ENCODE measurements around the gene SOX18. TPM values are rescaled to one million over a fixed set of nuclear protein-coding genes. Genes with fewer than 3 reads are reported as not detected.
"Not testable (repeated sequence)": the region's sequence is repeated elsewhere in the genome, so short reads cannot be mapped to it uniquely, and the experiment has no call there.

The SOX18 gene
- total RNA-seq = not detected

GRCh38 chr20:64049060-64049877 lies at the start of gene SOX18:
Gene SOX18 (minus strand): TSS chr20:64049639. CDS start chr20:64049516, 123 bp downstream.
- H3K36me3 Mint-ChIP-seq = no peaks in the 10 kb centered on the region
- intact Hi-C loops (cut with micrococcal nuclease) = no loop called here
- no peak within 1 kb of the TSS for H3K4me3 Mint-ChIP-seq
- no peak within 1 kb of the TSS for H3K27ac Mint-ChIP-seq
- peaks cover 50% of the 10 kb centered on the region for H3K27me3 Mint-ChIP-seq
- ChIA-PET POLR2A (no interaction called here), CTCF (interaction anchor here (0.8 to 1.0 kb wide), 3 partner anchors 8 to 11 kb away, joined by 3 to 5 read pairs (median 3); no protein-coding TSS in a partner anchor)
- H3K4me1 Mint-ChIP-seq (ENCODE audit: low read depth) = peaks cover 2% of the 10 kb centered on the region
- peak; percentile 54 for DNase-seq
- H3K9me3 Mint-ChIP-seq = no peaks in the 10 kb centered on the region

GRCh38 chr20:64098471-64099013 lies 49.1 kb upstream of the SOX18 start:
- intact Hi-C loops (cut with micrococcal nuclease) = no loop called here
- POLR2A ChIA-PET = no interaction called here

GRCh38 chr20:64096535-64096934 lies 47.1 kb upstream of the SOX18 start:
- Mint-ChIP-seq H3K36me3 (no peaks in the 10 kb centered on the region), H3K4me1 (ENCODE audit: low read depth) (peaks cover 7% of the 10 kb centered on the region), H3K27ac (no peak overlapping the region), H3K9me3 (no peaks in the 10 kb centered on the region), H3K4me3 (no peak overlapping the region), H3K27me3 (peaks cover 7% of the 10 kb centered on the region)
- no peak for DNase-seq
- ChIA-PET POLR2A (no interaction called here), CTCF (interaction anchor here (1.6 kb wide), 1 partner anchor 13 kb away, joined by 5 read pairs; the partner anchor contains the start of gene LKAAEAR1)
- intact Hi-C loops (cut with micrococcal nuclease) = no loop called here

More at GRCh38 chr20:64098471-64099013, 49.1 kb upstream of the SOX18 start:
- no peaks in the 10 kb centered on the region for H3K9me3 Mint-ChIP-seq
- peaks cover 7% of the 10 kb centered on the region for H3K4me1 Mint-ChIP-seq (ENCODE audit: low read depth)
- no peak overlapping the region for H3K27ac Mint-ChIP-seq
- CTCF ChIA-PET = interaction anchor here (1.6 kb wide), 1 partner anchor 15 kb away, joined by 5 read pairs; no protein-coding TSS in a partner anchor
- H3K36me3 Mint-ChIP-seq = no peaks in the 10 kb centered on the region
- H3K4me3 Mint-ChIP-seq = no peak overlapping the region
- H3K27me3 Mint-ChIP-seq = peaks cover 15% of the 10 kb centered on the region
- DNase-seq = no peak

GRCh38 chr20:64095927-64096326 lies 46.5 kb upstream of the SOX18 start:
- ChIA-PET CTCF (interaction anchor here (1.3 to 1.6 kb wide), 2 partner anchors 13 to 24 kb away, joined by 4 to 5 read pairs; partner anchors contain the start of gene LKAAEAR1), POLR2A (no interaction called here)
- intact Hi-C loops (cut with micrococcal nuclease) = no loop called here
- Mint-ChIP-seq H3K4me1 (ENCODE audit: low read depth) (peaks cover 3% of the 10 kb centered on the region), H3K27me3 (peaks cover 1% of the 10 kb centered on the region), H3K27ac (no peak overlapping the region), H3K9me3 (no peaks in the 10 kb centered on the region), H3K36me3 (no peaks in the 10 kb centered on the region), H3K4me3 (no peak overlapping the region)
- DNase-seq = peak; percentile 42

GRCh38 chr20:64095455-64095854 lies 46.0 kb upstream of the SOX18 start:
- Mint-ChIP-seq H3K27me3 (no peaks in the 10 kb centered on the region), H3K4me3 (no peak overlapping the region), H3K27ac (no peak overlapping the region), H3K9me3 (no peaks in the 10 kb centered on the region), H3K4me1 (ENCODE audit: low read depth) (peaks cover under 1% of the 10 kb centered on the region), H3K36me3 (no peaks in the 10 kb centered on the region)
- ChIA-PET POLR2A (no interaction called here), CTCF (interaction anchor here (1.3 to 1.6 kb wide), 2 partner anchors 12 to 25 kb away, joined by 4 to 5 read pairs; partner anchors contain the start of gene LKAAEAR1)
- intact Hi-C loops (cut with micrococcal nuclease) = no loop called here
- no peak for DNase-seq

GRCh38 chr20:64093013-64093503 lies 43.6 kb upstream of the SOX18 start:
- Mint-ChIP-seq H3K9me3 (peaks cover 3% of the 10 kb centered on the region), H3K4me1 (ENCODE audit: low read depth) (no peaks in the 10 kb centered on the region), H3K36me3 (no peaks in the 10 kb centered on the region), H3K4me3 (no peak overlapping the region), H3K27me3 (no peaks in the 10 kb centered on the region), H3K27ac (no peak overlapping the region)
- DNase-seq = no peak
- intact Hi-C loops (cut with micrococcal nuclease) = no loop called here
- ChIA-PET POLR2A (no interaction called here), CTCF (no interaction called here)

- DNase-seq = no peak
- no peaks in the 10 kb centered on the region for H3K27me3 Mint-ChIP-seq
- no peaks in the 10 kb centered on the region for H3K36me3 Mint-ChIP-seq
- H3K9me3 Mint-ChIP-seq = peaks cover 9% of the 10 kb centered on the region
- H3K27ac Mint-ChIP-seq = no peak overlapping the region
- ChIA-PET CTCF (interaction anchor here (1.0 to 1.1 kb wide), 2 partner anchors 10 to 451 kb away, joined by 3 read pairs; no protein-coding TSS in a partner anchor), POLR2A (no interaction called here)
- intact Hi-C loops (cut with micrococcal nuclease) = no loop called here
- no peak overlapping the region for H3K4me3 Mint-ChIP-seq
- no peaks in the 10 kb centered on the region for H3K4me1 Mint-ChIP-seq (ENCODE audit: low read depth)
Observed at GRCh38 chr20:64092258-64093012, 43.0 kb upstream of the SOX18 start.

GRCh38 chr20:64091770-64092169 lies 42.3 kb upstream of the SOX18 start:
- no peak overlapping the region for H3K27ac Mint-ChIP-seq
- no peaks in the 10 kb centered on the region for H3K27me3 Mint-ChIP-seq
- H3K4me1 Mint-ChIP-seq (ENCODE audit: low read depth) = no peaks in the 10 kb centered on the region
- no peak for DNase-seq
- H3K36me3 Mint-ChIP-seq = no peaks in the 10 kb centered on the region
- peaks cover 9% of the 10 kb centered on the region for H3K9me3 Mint-ChIP-seq
- no peak overlapping the region for H3K4me3 Mint-ChIP-seq
- intact Hi-C loops (cut with micrococcal nuclease) = no loop called here
- ChIA-PET CTCF (interaction anchor here (1.0 to 1.1 kb wide), 2 partner anchors 11 to 450 kb away, joined by 3 read pairs; no protein-coding TSS in a partner anchor), POLR2A (no interaction called here)

- Mint-ChIP-seq H3K27ac (no peak overlapping the region), H3K27me3 (no peaks in the 10 kb centered on the region), H3K4me3 (no peak overlapping the region), H3K36me3 (no peaks in the 10 kb centered on the region), H3K4me1 (ENCODE audit: low read depth) (no peaks in the 10 kb centered on the region), H3K9me3 (peaks cover 9% of the 10 kb centered on the region)
- ChIA-PET CTCF (interaction anchor here (1.0 to 1.1 kb wide), 2 partner anchors 11 to 450 kb away, joined by 3 read pairs; no protein-coding TSS in a partner anchor), POLR2A (no interaction called here)
- intact Hi-C loops (cut with micrococcal nuclease) = no loop called here
- DNase-seq = no peak
Observed at GRCh38 chr20:64091340-64091739, 41.9 kb upstream of the SOX18 start.

- Mint-ChIP-seq H3K27me3 (no peaks in the 10 kb centered on the region), H3K4me3 (no peak overlapping the region), H3K4me1 (ENCODE audit: low read depth) (no peaks in the 10 kb centered on the region), H3K36me3 (no peaks in the 10 kb centered on the region), H3K27ac (no peak overlapping the region), H3K9me3 (peaks cover 9% of the 10 kb centered on the region)
- POLR2A ChIA-PET = no interaction called here
- CTCF ChIA-PET = interaction anchor here (1.9 kb wide), 1 partner anchor 31 kb away, joined by 7 read pairs; no protein-coding TSS in a partner anchor
- DNase-seq = no peak
- intact Hi-C loops (cut with micrococcal nuclease) = no loop called here
Observed at GRCh38 chr20:64090165-64090564, 40.7 kb upstream of the SOX18 start.

- H3K4me3 Mint-ChIP-seq; DNase-seq; POLR2A ChIA-PET; H3K36me3 Mint-ChIP-seq; H3K4me1 Mint-ChIP-seq (ENCODE audit: low read depth); H3K9me3 Mint-ChIP-seq; H3K27ac Mint-ChIP-seq; intact Hi-C loops (cut with micrococcal nuclease); H3K27me3 Mint-ChIP-seq: not testable (repeated sequence)
- CTCF ChIA-PET = interaction anchor here (1.2 kb wide), 1 partner anchor 13 kb away, joined by 3 read pairs; no protein-coding TSS in a partner anchor
Observed at GRCh38 chr20:64088586-64088985, 39.1 kb upstream of the SOX18 start.

Measured in activated CD4-positive, alpha-beta memory T cell treated with anti-CD3 and anti-CD28 coated beads for 36 hours (primary cell).